SK-N-MC (cell line): ENCODE data around the gene ABCB11.
"Not testable (repeated sequence)": the region's sequence is repeated elsewhere in the genome, so short reads cannot be mapped to it uniquely, and the experiment has no call there.

Source experiments
- DNase-seq: peaks from one replicate; pipeline ENCODE4 v3.0.0-alpha.2; 2011; ENCODE audit warnings: low read depth, low spot score
- H3K27ac ChIP-seq: fragments of 200-600 bp; sonication (generic); 2 replicates; pipeline ENCODE4 v1.5.1; 2016; ENCODE audit warnings: mixed run types
- H3K36me3 ChIP-seq: fragments of 200-600 bp; sonication (generic); 2 replicates; pipeline ENCODE4 v1.6.1; 2017; ENCODE audit warnings: antibody characterized with exemption, low read length, mixed read lengths; ENCODE audit not compliant: insufficient read depth
- H3K4me3 ChIP-seq: fragments of 200-600 bp; sonication (generic); 2 replicates; pipeline ENCODE4 v1.5.1; 2016
- H3K9ac ChIP-seq: fragments of 200-600 bp; sonication (generic); 2 replicates; pipeline ENCODE4 v1.8.0; 2017; ENCODE audit warnings: mixed run types, mixed read lengths; ENCODE audit not compliant: insufficient read length
- H3K9me3 ChIP-seq: fragments of 200-600 bp; sonication (generic); 2 replicates; pipeline ENCODE4 v1.6.1; 2017; ENCODE audit warnings: low read depth, mild to moderate bottlenecking, antibody characterized with exemption, low read length, moderate library complexity, mixed read lengths
- EZH2 ChIP-seq: fragments of 200-600 bp; sonication (generic); IDR thresholded peaks from one replicate; pipeline ENCODE4 v1.6.1; 2017; ENCODE audit warnings: antibody characterized with exemption
- FOXP2 ChIP-seq: optimal IDR thresholded peaks from 2 replicates; pipeline ENCODE3; 2011; ENCODE audit warnings: mild to moderate bottlenecking, moderate library complexity; ENCODE audit not compliant: insufficient read depth; ENCODE audit errors: extremely low read length, control extremely low read depth
- POLR2AphosphoS5 ChIP-seq: IDR thresholded peaks from 2 replicates; pipeline ENCODE4 v1.6.1; 2012; ENCODE audit warnings: mild to moderate bottlenecking, low read depth, low read length, borderline replicate concordance

Gene ABCB11

DNA sequence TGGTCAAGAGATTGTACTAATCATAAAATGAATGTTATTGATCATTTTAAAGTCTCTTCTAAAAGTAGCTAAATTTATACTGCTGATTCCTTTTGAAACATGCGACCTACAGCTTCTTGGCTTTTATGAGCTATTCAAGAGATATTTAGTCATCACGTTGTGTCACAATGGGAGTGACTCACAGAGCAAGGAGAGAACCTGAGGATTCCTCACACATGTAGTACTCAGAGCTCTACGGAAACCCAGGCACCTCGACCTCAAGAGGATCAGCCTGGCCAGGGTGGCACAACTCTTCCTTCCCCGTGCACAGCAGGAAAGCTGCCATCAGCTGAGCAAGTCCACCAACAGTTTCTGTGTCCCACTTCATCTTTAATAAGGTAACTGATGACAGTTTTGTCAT, 38.2 kb upstream of the ABCB11 start, which contains the start of gene DHRS9:
TSS of gene DHRS9 (plus strand) at position 223 of the 400 bp plus-strand sequence. CDS start 12,019 bp downstream, outside the sequence.
- no peak within 1 kb of the TSS for H3K9ac ChIP-seq
- no peak within 1 kb of the TSS for H3K4me3 ChIP-seq
- no peak for TF ChIP-seq EZH2
- no peak for TF ChIP-seq FOXP2
- H3K9me3 ChIP-seq = no peaks in the 10 kb centered on the region
- no peaks in the 10 kb centered on the region for H3K36me3 ChIP-seq
- DNase-seq = no peak
- H3K27ac ChIP-seq = no peak within 1 kb of the TSS

GRCh38 chr2:169066897-169067296, 35.8 kb upstream of the ABCB11 start:
- TF ChIP-seq POLR2AphosphoS5 (no peak), FOXP2 (no peak), EZH2 (no peak)
- Histone ChIP-seq H3K9me3 (no peaks in the 10 kb centered on the region), H3K4me3 (no peak overlapping the region), H3K27ac (no peak overlapping the region), H3K9ac (no peak overlapping the region), H3K36me3 (no peaks in the 10 kb centered on the region)
- DNase-seq = no peak

GRCh38 chr2:169065864-169066517, 34.9 kb upstream of the ABCB11 start:
- Histone ChIP-seq H3K9me3 (no peaks in the 10 kb centered on the region), H3K4me3 (no peak overlapping the region), H3K36me3 (no peaks in the 10 kb centered on the region), H3K9ac (no peak overlapping the region), H3K27ac (no peak overlapping the region)
- no peak for DNase-seq
- TF ChIP-seq POLR2AphosphoS5 (no peak), EZH2 (no peak), FOXP2 (no peak)

- DNase-seq = no peak
- Histone ChIP-seq H3K9ac (no peak overlapping the region), H3K27ac (no peak overlapping the region), H3K36me3 (no peaks in the 10 kb centered on the region), H3K4me3 (no peak overlapping the region), H3K9me3 (no peaks in the 10 kb centered on the region)
- TF ChIP-seq FOXP2 = no peak
- TF ChIP-seq EZH2 = no peak
Measured at GRCh38 chr2:169065422-169065821, 34.3 kb upstream of the ABCB11 start.

GRCh38 chr2:169064199-169064598, 33.1 kb upstream of the ABCB11 start:
- DNase-seq, H3K27ac ChIP-seq, H3K36me3 ChIP-seq, H3K9me3 ChIP-seq, H3K4me3 ChIP-seq, H3K9ac ChIP-seq: not testable (repeated sequence)

DNA sequence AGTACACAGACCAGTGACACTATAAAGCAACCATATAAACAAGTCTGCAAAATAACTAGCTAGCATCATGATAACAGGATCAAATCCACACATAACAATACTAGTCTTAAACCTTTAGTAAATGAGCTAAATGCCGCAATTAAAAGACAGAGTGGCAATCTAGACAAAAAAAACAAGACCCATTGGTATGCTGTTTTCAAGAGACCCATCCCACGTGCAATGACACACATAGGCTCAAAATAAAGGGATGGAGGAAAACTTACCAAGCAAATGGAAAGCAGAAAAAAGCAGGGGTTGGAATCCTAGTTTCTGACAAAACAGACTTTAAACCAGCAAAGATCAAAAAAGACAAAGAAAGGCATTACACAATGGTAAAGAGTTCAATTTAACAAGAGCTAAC, 23.5 kb upstream of the ABCB11 start:
- H3K9ac ChIP-seq, H3K36me3 ChIP-seq, H3K27ac ChIP-seq, H3K4me3 ChIP-seq, H3K9me3 ChIP-seq, DNase-seq: not testable (repeated sequence)

GRCh38 chr2:169050476-169051240, 19.5 kb upstream of the ABCB11 start:
- Histone ChIP-seq H3K9me3 (no peaks in the 10 kb centered on the region), H3K9ac (no peak overlapping the region), H3K27ac (no peak overlapping the region), H3K4me3 (no peak overlapping the region), H3K36me3 (no peaks in the 10 kb centered on the region)
- no peak for DNase-seq
- TF ChIP-seq POLR2AphosphoS5 (no peak), FOXP2 (no peak), EZH2 (no peak)

GRCh38 chr2:169049142-169049541, 18.0 kb upstream of the ABCB11 start:
- H3K27ac ChIP-seq = no peak overlapping the region
- no peaks in the 10 kb centered on the region for H3K36me3 ChIP-seq
- H3K4me3 ChIP-seq = no peak overlapping the region
- TF ChIP-seq EZH2 (no peak), FOXP2 (no peak), POLR2AphosphoS5 (no peak)
- no peak overlapping the region for H3K9ac ChIP-seq
- no peaks in the 10 kb centered on the region for H3K9me3 ChIP-seq
- no peak for DNase-seq
